HCT116 (cell line): Measurements from ENCODE around the gene HLA-DRB1. TPM values are rescaled to one million over a fixed set of nuclear protein-coding genes. Genes with fewer than 3 reads are reported as not detected.

Experiments
- ATAC-seq: fragments of 200-7000 bp; cut with Tn5 transposase; 2 replicates; pipeline ENCODE4 v1.9.1; 2020; ENCODE audit warnings: mild to moderate bottlenecking, moderate library complexity
- BruUV-seq: library from RNA; stranded (reverse); fragments of 400-500 nt; replicated peaks from 2 replicates; lab custom pipeline; 2021; lab: Mats Ljungman, UMichigan
- CTCF ChIA-PET: fragments of 300-600 bp; sonication (Branson Sonifier 250); formaldehyde crosslinking; loops from one replicate; lab custom pipeline; 2021; ENCODE audit warnings: antibody characterized with exemption; lab: Charles Lee
- POLR2A ChIA-PET: fragments of 300-600, 350-600 bp; sonication (Branson Sonifier 250); formaldehyde crosslinking; loops from one replicate; lab custom pipeline; 2021; ENCODE audit warnings: antibody characterized with exemption; lab: Charles Lee
- RAD21 ChIA-PET, 2 experiments: fragments of 300-600 bp; sonication (Branson Sonifier 250); formaldehyde crosslinking; loops; one replicate each; lab custom pipeline; 2023; ENCODE audit warnings: low total read pairs in 2 of 2; ENCODE audit not compliant: uncharacterized antibody in 2 of 2, unreplicated experiment in 2 of 2, low non-redundant PET in 1 of 2; lab: Charles Lee
- DNase-seq: peaks from one replicate; pipeline ENCODE4 v3.0.0-alpha.2; 2010; ENCODE audit warnings: low read depth, low spot score
- H2AFZ ChIP-seq: fragments of 200-600 bp; shearing (Covaris generic), sonication (generic); 2 replicates; pipeline ENCODE4 v1.6.1; 2017; ENCODE audit warnings: low read depth, mixed run types, mixed read lengths, antibody characterized with exemption, low read length; ENCODE audit not compliant: poor library complexity, severe bottlenecking
- H3K27ac ChIP-seq: 2 replicates; pipeline ENCODE4 v1.5.1; 2012; ENCODE audit warnings: low read depth, low read length
- H3K27me3 ChIP-seq: fragments of 200-600 bp; sonication (generic); 2 replicates; pipeline ENCODE4 v1.6.1; 2016; ENCODE audit warnings: mixed run types, low read length, mixed read lengths; ENCODE audit not compliant: insufficient read depth
- H3K36me3 ChIP-seq, 2 experiments: fragments of 200-500 bp in 1 of 2; fragments of 200-600 bp in 1 of 2; sonication (Bioruptor generic) in 1 of 2; sonication (generic) in 1 of 2; 2 replicates each; pipeline versions ENCODE4 v1.5.1 to v1.6.1; 2014 to 2016; ENCODE audit warnings: low read length in 2 of 2, inconsistent platforms in 1 of 2, mixed read lengths in 1 of 2, mixed run types in 1 of 2; ENCODE audit not compliant: insufficient read depth in 2 of 2, control insufficient read depth in 1 of 2
- H3K4me1 ChIP-seq, 2 experiments: fragments of 200-600 bp in 1 of 2; sonication (generic) in 1 of 2; 2 replicates each; pipeline versions ENCODE4 v1.5.1 to v1.6.1; 2012 to 2017; ENCODE audit warnings: low read length in 2 of 2, inconsistent platforms in 1 of 2, mild to moderate bottlenecking in 1 of 2, mixed read lengths in 1 of 2, mixed run types in 1 of 2, moderate library complexity in 1 of 2; ENCODE audit not compliant: insufficient read depth in 2 of 2, control insufficient read depth in 1 of 2
- H3K4me2 ChIP-seq: fragments of 200-600 bp; sonication (generic); 2 replicates; pipeline ENCODE4 v1.6.1; 2017; ENCODE audit warnings: mixed run types, low read length, mixed read lengths
- H3K4me3 ChIP-seq, 2 experiments: fragments of 200-600 bp in 1 of 2; sonication (generic) in 1 of 2; replicated peaks in 1 of 2; 2 replicates each; pipeline ENCODE4 v1.5.1; 2011 to 2016; ENCODE audit warnings: low read length in 2 of 2, control low read depth in 1 of 2, low read depth in 1 of 2, mild to moderate bottlenecking in 1 of 2, mixed read lengths in 1 of 2, mixed run types in 1 of 2
- H3K79me2 ChIP-seq: fragments of 200-600 bp; sonication (generic); 2 replicates; pipeline ENCODE4 v1.6.1; 2017; ENCODE audit warnings: mild to moderate bottlenecking, mixed run types, low read length, moderate library complexity, mixed read lengths; ENCODE audit not compliant: insufficient read depth
- H3K9ac ChIP-seq: fragments of 200-600 bp; sonication (generic); 2 replicates; pipeline ENCODE4 v1.6.1; 2016; ENCODE audit warnings: low read length, mixed read lengths
- H3K9me2 ChIP-seq: fragments of 200-600 bp; sonication (generic), shearing (Covaris generic); 2 replicates; pipeline ENCODE4 v1.6.1; 2017; ENCODE audit warnings: mixed run types, mild to moderate bottlenecking, moderate library complexity; ENCODE audit not compliant: insufficient read depth
- H3K9me3 ChIP-seq, 2 experiments: fragments of 200-500 bp in 1 of 2; fragments of 200-600 bp in 1 of 2; sonication (Bioruptor generic) in 1 of 2; sonication (generic) in 1 of 2; 2 replicates each; pipeline ENCODE4 v1.6.1; 2014 to 2017; ENCODE audit warnings: low read length in 2 of 2, mixed read lengths in 2 of 2, inconsistent platforms in 1 of 2, low read depth in 1 of 2, mild to moderate bottlenecking in 1 of 2, mixed run types in 1 of 2, moderate library complexity in 1 of 2; ENCODE audit not compliant: control insufficient read depth in 1 of 2, insufficient read depth in 1 of 2
- H4K20me1 ChIP-seq: fragments of 200-600 bp; sonication (generic), shearing (Covaris generic); 2 replicates; pipeline ENCODE4 v1.6.1; 2017; ENCODE audit warnings: mixed run types, mild to moderate bottlenecking, moderate library complexity; ENCODE audit not compliant: insufficient read depth
- CBX3 ChIP-seq: IDR thresholded peaks from 2 replicates; pipeline ENCODE4 v1.6.1; 2012; ENCODE audit warnings: low read depth
- CEBPB ChIP-seq: IDR thresholded peaks from 2 replicates; pipeline ENCODE4 v1.6.1; 2012; ENCODE audit warnings: low read depth
- EGR1 ChIP-seq: IDR thresholded peaks from 2 replicates; pipeline ENCODE4 v1.6.1; 2012; ENCODE audit warnings: low read depth
- ELF1 ChIP-seq: IDR thresholded peaks from 2 replicates; pipeline ENCODE4 v1.6.1; 2012; ENCODE audit warnings: low read depth, borderline replicate concordance
- EZH2 ChIP-seq: fragments of 200-600 bp; sonication (generic); IDR thresholded peaks from 2 replicates; pipeline ENCODE4 v1.6.1; 2017; ENCODE audit warnings: antibody characterized with exemption, mixed run types
- FOSL1 ChIP-seq: IDR thresholded peaks from 2 replicates; pipeline ENCODE4 v1.6.1; 2012; ENCODE audit warnings: low read depth
- JUND ChIP-seq: IDR thresholded peaks from 2 replicates; pipeline ENCODE4 v1.6.1; 2012
- POLR2A ChIP-seq: IDR thresholded peaks from 2 replicates; pipeline ENCODE4 v1.7.0; 2011; ENCODE audit warnings: borderline replicate concordance; ENCODE audit not compliant: insufficient read depth, insufficient read length; ENCODE audit errors: extremely low read depth
- POLR2AphosphoS5 ChIP-seq: IDR thresholded peaks from 2 replicates; pipeline ENCODE4 v1.6.1; 2011; ENCODE audit warnings: mild to moderate bottlenecking, low read depth, low read length, moderate library complexity
- SIN3A ChIP-seq: IDR thresholded peaks from 2 replicates; pipeline ENCODE4 v1.6.1; 2012; ENCODE audit warnings: low read depth
- SP1 ChIP-seq: IDR thresholded peaks from 2 replicates; pipeline ENCODE4 v1.6.1; 2012; ENCODE audit warnings: low read depth
- SRF ChIP-seq: IDR thresholded peaks from 2 replicates; pipeline ENCODE4 v1.6.1; 2012; ENCODE audit warnings: low read depth
- TCF7L2 ChIP-seq: IDR thresholded peaks from 2 replicates; pipeline ENCODE4 v1.7.0; 2011; ENCODE audit warnings: borderline replicate concordance, inconsistent platforms; ENCODE audit not compliant: insufficient read depth, insufficient read length; ENCODE audit errors: extremely low read depth
- YY1 ChIP-seq: IDR thresholded peaks from 2 replicates; pipeline ENCODE4 v1.6.1; 2011; ENCODE audit warnings: low read length, low read depth, moderate library complexity, mild to moderate bottlenecking; ENCODE audit not compliant: insufficient replicate concordance; ENCODE audit errors: extremely low read depth
- ZFX ChIP-seq: fragments of 450-650 bp; IDR thresholded peaks from 2 replicates; pipeline ENCODE4 v1.6.1; 2017
- intact Hi-C: fragments of 100-400 bp; cut with micrococcal nuclease; formaldehyde crosslinking; loops from 2 replicates; pipeline ENCODE4 v1.10.0; 2022
- total RNA-seq: library from RNA; stranded (reverse); gene quantifications from one replicate; pipeline ENCODE4 v1.2.1, GENCODE V29; 2021; ENCODE audit not compliant: unreplicated experiment
- TF ChIP-seq, protein P1 (sequence below), 3 experiments: fragments of 200-600 bp in 1 of 3; sonication (generic) in 1 of 3; IDR thresholded peaks in 2 of 3; conservative IDR thresholded peaks in 1 of 3; 2 replicates each; pipeline ENCODE4 v1.5.1; 2012 to 2017; ENCODE audit warnings: low read depth in 2 of 3, low read length in 2 of 3, antibody characterized with exemption in 1 of 3, borderline replicate concordance in 1 of 3, control low read depth in 1 of 3, mild to moderate bottlenecking in 1 of 3, mixed read lengths in 1 of 3, mixed run types in 1 of 3, moderate library complexity in 1 of 3; ENCODE audit not compliant: insufficient read depth in 1 of 3

HLA-DRB1 gene
- total RNA-seq, 1 experiment from 2014 or later: 2.7 TPM

DNA sequence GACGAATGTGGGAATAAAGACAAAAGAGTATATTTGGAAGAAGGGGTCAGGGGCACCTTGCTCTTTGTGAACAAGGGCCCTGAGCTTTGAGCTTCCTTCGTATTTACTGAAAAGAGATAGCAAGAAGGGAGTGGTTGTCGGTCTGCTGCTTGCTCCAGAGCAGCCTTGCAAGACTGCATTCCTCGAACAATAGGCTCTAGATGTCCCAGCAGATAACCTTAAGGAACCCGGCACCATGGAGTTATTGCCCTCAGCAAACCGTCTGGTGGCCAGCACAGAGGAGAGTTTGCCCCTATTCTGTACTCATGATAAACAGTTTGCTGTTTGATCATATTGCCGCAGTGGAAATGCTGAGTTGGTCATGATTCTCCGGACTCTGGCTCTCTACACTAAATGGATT is 22.7 kb downstream of the HLA-DRB1 start:
- Histone ChIP-seq H3K4me2 (no peak overlapping the region), H3K27ac (no peak overlapping the region), H3K9me3 (no peaks in the 10 kb centered on the region), H3K79me2 (no peaks in the 10 kb centered on the region), H3K4me1 (no peaks in the 10 kb centered on the region), H3K9me2 (no peaks in the 10 kb centered on the region), H3K27me3 (no peaks in the 10 kb centered on the region), H3K4me3 (no peak overlapping the region), H4K20me1 (no peaks in the 10 kb centered on the region)
- intact Hi-C loops: no loop called here
- no peak for ATAC-seq
- RAD21 ChIA-PET: no interaction called here
- TF ChIP-seq SRF: no peak
- no peak for TF ChIP-seq EZH2
- TF ChIP-seq POLR2A: no peak
- no peak for TF ChIP-seq CEBPB
- TF ChIP-seq JUND: no peak
- TF ChIP-seq ELF1: no peak
- TF ChIP-seq EGR1: no peak
- TF ChIP-seq FOSL1: no peak
- no peak for TF ChIP-seq TCF7L2
- no peak for TF ChIP-seq SP1
- TF ChIP-seq ZFX: no peak
- no peak for TF ChIP-seq POLR2AphosphoS5
- no peak for TF ChIP-seq YY1
- TF ChIP-seq, protein P1, sequence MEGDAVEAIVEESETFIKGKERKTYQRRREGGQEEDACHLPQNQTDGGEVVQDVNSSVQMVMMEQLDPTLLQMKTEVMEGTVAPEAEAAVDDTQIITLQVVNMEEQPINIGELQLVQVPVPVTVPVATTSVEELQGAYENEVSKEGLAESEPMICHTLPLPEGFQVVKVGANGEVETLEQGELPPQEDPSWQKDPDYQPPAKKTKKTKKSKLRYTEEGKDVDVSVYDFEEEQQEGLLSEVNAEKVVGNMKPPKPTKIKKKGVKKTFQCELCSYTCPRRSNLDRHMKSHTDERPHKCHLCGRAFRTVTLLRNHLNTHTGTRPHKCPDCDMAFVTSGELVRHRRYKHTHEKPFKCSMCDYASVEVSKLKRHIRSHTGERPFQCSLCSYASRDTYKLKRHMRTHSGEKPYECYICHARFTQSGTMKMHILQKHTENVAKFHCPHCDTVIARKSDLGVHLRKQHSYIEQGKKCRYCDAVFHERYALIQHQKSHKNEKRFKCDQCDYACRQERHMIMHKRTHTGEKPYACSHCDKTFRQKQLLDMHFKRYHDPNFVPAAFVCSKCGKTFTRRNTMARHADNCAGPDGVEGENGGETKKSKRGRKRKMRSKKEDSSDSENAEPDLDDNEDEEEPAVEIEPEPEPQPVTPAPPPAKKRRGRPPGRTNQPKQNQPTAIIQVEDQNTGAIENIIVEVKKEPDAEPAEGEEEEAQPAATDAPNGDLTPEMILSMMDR (IDR thresholded peaks at IDR 0.05 in 2 of 3, conservative IDR thresholded peaks at IDR 0.05 in 1 of 3; ENCODE audit: borderline replicate concordance in 1 of 3, insufficient read depth in 1 of 3, low read depth in 2 of 3, low read length in 2 of 3): no peak
- TF ChIP-seq CBX3: no peak
- no peak for TF ChIP-seq SIN3A
- TF ChIP-seq, all 23 proteins: peak for 0
- ChIA-PET CTCF (interaction anchor here (0.6 kb wide), 1 partner anchor 88 kb away, joined by 5 read pairs; no protein-coding TSS in a partner anchor), POLR2A (no interaction called here)
- no peak overlapping the region for H3K9ac ChIP-seq
- H3K36me3 ChIP-seq: no peaks in the 10 kb centered on the region
- no peak for DNase-seq
- H2AFZ ChIP-seq: no peak overlapping the region
- BruUV-seq: no TSS peak
